BJ (cell line): ENCODE measurements around the gene HSPA13. TPM values are rescaled to one million over a fixed set of nuclear protein-coding genes. Genes with fewer than 3 reads are reported as not detected.
"Not testable (repeated sequence)": the region's sequence is repeated elsewhere in the genome, so short reads cannot be mapped to it uniquely, and the experiment has no call there.

Experiments used
- CTCF ChIA-PET: fragments of 350-600 bp; formaldehyde crosslinking; extraction: SDS; loops from one replicate; lab custom pipeline; 2021; ENCODE audit warnings: antibody characterized with exemption, inconsistent platforms; lab: Yijun Ruan, JAX
- POLR2A ChIA-PET: fragments of 300-600 bp; sonication (Branson Sonifier 250); formaldehyde crosslinking; extraction: SDS; loops from one replicate; lab custom pipeline; 2021; ENCODE audit warnings: antibody characterized with exemption; lab: Charles Lee
- DNase-seq: peaks from one replicate; pipeline ENCODE4 v3.0.0-alpha.2; 2011; ENCODE audit warnings: low read depth
- H3K27me3 ChIP-seq: 2 replicates; pipeline ENCODE4 v1.6.0; 2011; ENCODE audit warnings: low read length; ENCODE audit not compliant: control insufficient read depth, insufficient read depth
- H3K36me3 ChIP-seq: 2 replicates; pipeline ENCODE4 v1.5.1; 2011; ENCODE audit warnings: low read length; ENCODE audit not compliant: control insufficient read depth, insufficient read depth
- H3K4me3 ChIP-seq: 2 replicates; pipeline ENCODE4 v1.5.1; 2011; ENCODE audit warnings: low read depth, mild to moderate bottlenecking, control low read depth, low read length
- CTCF ChIP-seq: IDR thresholded peaks from 2 replicates; pipeline ENCODE4 v1.5.1; 2011; ENCODE audit warnings: low read depth, mild to moderate bottlenecking, control low read depth, inconsistent platforms, low read length, moderate library complexity; ENCODE audit not compliant: insufficient read depth
- polyA plus RNA-seq: library from polyadenylated mRNA; depleted of rRNA; stranded (reverse); fragments of >200 nt; gene quantifications from 2 replicates; pipeline ENCODE4 v1.2.3, GENCODE V29; 2011

The HSPA13 gene
- polyA plus RNA-seq, 1 experiment: 15.2 TPM

GRCh38 chr21:14356746-14357145 lies 26.2 kb downstream of the HSPA13 start:
- no peaks in the 10 kb centered on the region for H3K36me3 ChIP-seq
- no peak overlapping the region for H3K4me3 ChIP-seq
- ChIA-PET CTCF (no interaction called here), POLR2A (no interaction called here)
- TF ChIP-seq CTCF: no peak
- H3K27me3 ChIP-seq: no peaks in the 10 kb centered on the region
- DNase-seq: no peak

- H3K4me3 ChIP-seq: no peak overlapping the region
- POLR2A ChIA-PET: no interaction called here
- CTCF ChIA-PET: interaction anchor here (0.9 kb wide), 1 partner anchor 101 kb away, joined by 4 read pairs; no protein-coding TSS in a partner anchor
- no peaks in the 10 kb centered on the region for H3K36me3 ChIP-seq
- no peaks in the 10 kb centered on the region for H3K27me3 ChIP-seq
- DNase-seq: no peak
- TF ChIP-seq CTCF: no peak
These were observed 28.4 kb downstream of the HSPA13 start for GRCh38 chr21:14354515-14354914.

GRCh38 chr21:14353726-14354125 lies 29.2 kb downstream of the HSPA13 start:
- Histone ChIP-seq H3K27me3 (no peaks in the 10 kb centered on the region), H3K36me3 (no peaks in the 10 kb centered on the region), H3K4me3 (no peak overlapping the region)
- CTCF ChIA-PET: interaction anchor here (0.9 kb wide), 1 partner anchor 101 kb away, joined by 4 read pairs; no protein-coding TSS in a partner anchor
- POLR2A ChIA-PET: no interaction called here
- no peak for TF ChIP-seq CTCF
- DNase-seq: no peak

- TF ChIP-seq CTCF: no peak
- DNase-seq: no peak
- CTCF ChIA-PET: no interaction called here
- POLR2A ChIA-PET: no interaction called here
- Histone ChIP-seq H3K27me3 (no peaks in the 10 kb centered on the region), H3K36me3 (no peaks in the 10 kb centered on the region), H3K4me3 (no peak overlapping the region)
These were observed 29.7 kb downstream of the HSPA13 start for GRCh38 chr21:14353231-14353630.

- H3K36me3 ChIP-seq, DNase-seq, H3K27me3 ChIP-seq, POLR2A ChIA-PET, H3K4me3 ChIP-seq, CTCF ChIA-PET: not testable (repeated sequence)
These were observed 55.6 kb downstream of the HSPA13 start for GRCh38 chr21:14327346-14327745.

- ChIA-PET POLR2A (no interaction called here), CTCF (no interaction called here)
- no peak for DNase-seq
- Histone ChIP-seq H3K4me3 (no peak overlapping the region), H3K27me3 (no peaks in the 10 kb centered on the region), H3K36me3 (no peaks in the 10 kb centered on the region)
- no peak for TF ChIP-seq CTCF
These were observed 57.4 kb downstream of the HSPA13 start for GRCh38 chr21:14325595-14325994.
